Astrocyte (in vitro differentiated cells and primary cell): ENCODE measurements around the gene LRIG1.

Experiments
- CTCF ChIP-seq: IDR thresholded peaks from 2 replicates; pipeline ENCODE4 v1.5.1; 2011; ENCODE audit warnings: low read depth, mild to moderate bottlenecking, inconsistent platforms, low read length, moderate library complexity; ENCODE audit not compliant: insufficient read depth
- EZH2 ChIP-seq: IDR thresholded peaks from 2 replicates; pipeline ENCODE4 v1.6.1; 2012; ENCODE audit warnings: mild to moderate bottlenecking, low read length, inconsistent platforms; ENCODE audit not compliant: insufficient read depth

DNA sequence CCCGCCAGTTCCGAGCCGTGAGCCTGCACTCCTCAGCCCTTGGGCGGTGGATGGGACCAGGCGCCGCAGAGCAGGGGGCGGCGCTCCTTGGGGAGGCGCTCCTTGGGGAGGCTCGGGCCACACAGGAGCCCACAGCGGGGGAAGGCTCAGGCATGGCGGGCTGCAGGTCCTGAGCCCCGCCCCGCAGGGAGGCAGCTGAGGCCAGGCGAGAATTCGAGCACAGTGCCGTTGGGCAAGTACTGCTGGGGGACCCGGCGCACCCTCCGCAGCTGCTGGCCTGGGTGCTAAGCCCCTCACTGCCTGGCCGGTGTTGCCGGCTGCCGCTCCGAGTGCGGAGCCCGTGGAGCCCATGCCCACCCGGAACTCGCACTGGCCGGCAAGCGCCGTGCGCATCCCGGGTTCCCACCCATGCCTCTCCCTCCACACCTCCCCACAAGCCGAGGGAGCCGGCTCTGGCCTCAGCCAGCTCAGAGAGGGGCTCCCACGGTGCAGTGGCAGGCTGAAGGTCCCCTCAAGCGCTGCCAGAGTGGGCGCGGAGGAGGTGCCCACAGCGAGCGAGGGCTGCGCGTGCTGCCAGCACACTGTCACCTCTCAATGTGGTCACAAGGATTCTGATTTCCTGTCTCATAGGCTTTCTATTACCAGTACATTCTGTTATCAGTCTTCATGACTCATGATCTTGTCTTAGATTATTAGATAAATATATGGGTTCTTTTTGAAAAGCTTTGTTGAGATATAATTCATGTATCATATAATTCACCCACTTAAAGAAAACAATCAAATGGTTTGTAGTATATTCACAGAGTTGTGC, 44.0 kb upstream of the LRIG1 start:
- TF ChIP-seq CTCF (no peak), EZH2 (no peak)
